DND-41 (cell line): ENCODE measurements around the gene ABCB4.
"Not testable (repeated sequence)": the region's sequence is repeated elsewhere in the genome, so short reads cannot be mapped to it uniquely, and the experiment has no call there.

Source experiments
- ATAC-seq: fragments of 200-7000 bp; cut with Tn5 transposase; 3 replicates; pipeline ENCODE4 v1.9.1; 2021; ENCODE audit warnings: low read depth; ENCODE audit not compliant: insufficient read depth
- DNase-seq: peaks from one replicate; pipeline ENCODE4 v3.0.0-alpha.2; 2020
- H2AFZ ChIP-seq: 2 replicates; pipeline ENCODE4 v1.6.0; 2012; ENCODE audit warnings: low read depth, low read length
- H3K27ac ChIP-seq: 2 replicates; pipeline ENCODE4 v1.5.1; 2012; ENCODE audit warnings: low read length, inconsistent platforms
- H3K27me3 ChIP-seq: fragments of 200-600 bp; sonication (generic); 2 replicates; pipeline ENCODE4 v1.6.0; 2012; ENCODE audit warnings: low read length, mild to moderate bottlenecking, inconsistent platforms; ENCODE audit not compliant: insufficient read depth, poor library complexity
- H3K36me3 ChIP-seq: 2 replicates; pipeline ENCODE4 v1.5.1; 2012; ENCODE audit warnings: low read length, inconsistent platforms; ENCODE audit not compliant: insufficient read depth
- H3K4me1 ChIP-seq: 2 replicates; pipeline ENCODE4 v1.5.1; 2012; ENCODE audit warnings: mild to moderate bottlenecking, low read length; ENCODE audit not compliant: insufficient read depth
- H3K4me2 ChIP-seq: 2 replicates; pipeline ENCODE4 v1.6.0; 2012; ENCODE audit warnings: mild to moderate bottlenecking, moderate library complexity, low read length, inconsistent platforms; ENCODE audit not compliant: insufficient read depth
- H3K4me3 ChIP-seq, 2 experiments: fragments of 200-600 bp in 1 of 2; shearing (Covaris generic) in 1 of 2; 2 replicates each; pipeline ENCODE4 v1.5.1; 2012 to 2016; ENCODE audit warnings: inconsistent platforms in 2 of 2, low read length in 2 of 2, mild to moderate bottlenecking in 2 of 2, low read depth in 1 of 2, moderate library complexity in 1 of 2
- H3K79me2 ChIP-seq: 2 replicates; pipeline ENCODE4 v1.6.0; 2012; ENCODE audit warnings: low read length, inconsistent platforms; ENCODE audit not compliant: insufficient read depth
- H3K9ac ChIP-seq: 2 replicates; pipeline ENCODE4 v1.6.0; 2012; ENCODE audit warnings: low read depth, mild to moderate bottlenecking, inconsistent platforms, low read length, moderate library complexity
- H3K9me3 ChIP-seq: 2 replicates; pipeline ENCODE4 v1.5.1; 2012; ENCODE audit warnings: low read length, moderate library complexity, mild to moderate bottlenecking, inconsistent platforms; ENCODE audit not compliant: insufficient read depth, severe bottlenecking
- H4K20me1 ChIP-seq: 2 replicates; pipeline ENCODE4 v1.6.0; 2012; ENCODE audit warnings: low read length; ENCODE audit not compliant: insufficient read depth
- EZH2 ChIP-seq: IDR thresholded peaks from 3 replicates; pipeline ENCODE4 v1.6.1; 2012; ENCODE audit warnings: borderline replicate concordance, low read depth, mild to moderate bottlenecking, moderate library complexity, low read length, inconsistent platforms; ENCODE audit not compliant: severe bottlenecking
- TF ChIP-seq, protein P1 (sequence below): IDR thresholded peaks from 2 replicates; pipeline ENCODE4 v1.5.1; 2012; ENCODE audit warnings: borderline replicate concordance, low read length, moderate library complexity, mild to moderate bottlenecking; ENCODE audit not compliant: poor library complexity, severe bottlenecking; ENCODE audit errors: extremely low read depth

ABCB4 gene

DNA sequence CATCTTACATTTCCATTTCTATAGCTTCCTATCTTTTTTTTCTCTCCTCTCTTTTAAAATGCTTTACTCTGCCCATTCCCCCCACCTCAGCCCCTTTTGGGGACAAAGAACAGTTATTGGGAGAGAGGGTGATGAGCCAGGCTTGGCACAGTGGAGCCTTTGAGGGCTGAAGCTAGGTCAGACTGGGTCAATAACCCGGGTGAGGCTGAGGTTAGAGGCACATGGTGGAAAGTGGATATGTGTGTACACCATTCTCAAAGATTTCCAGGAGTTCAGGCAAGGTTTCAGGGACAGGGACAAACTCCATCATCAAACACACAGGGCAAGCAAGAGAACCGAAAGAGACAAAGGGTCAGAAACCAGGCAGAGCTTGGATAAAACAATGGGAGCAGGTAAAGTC lies 11.5 kb downstream of the ABCB4 start:
- H4K20me1 ChIP-seq: no peaks in the 10 kb centered on the region

DNA sequence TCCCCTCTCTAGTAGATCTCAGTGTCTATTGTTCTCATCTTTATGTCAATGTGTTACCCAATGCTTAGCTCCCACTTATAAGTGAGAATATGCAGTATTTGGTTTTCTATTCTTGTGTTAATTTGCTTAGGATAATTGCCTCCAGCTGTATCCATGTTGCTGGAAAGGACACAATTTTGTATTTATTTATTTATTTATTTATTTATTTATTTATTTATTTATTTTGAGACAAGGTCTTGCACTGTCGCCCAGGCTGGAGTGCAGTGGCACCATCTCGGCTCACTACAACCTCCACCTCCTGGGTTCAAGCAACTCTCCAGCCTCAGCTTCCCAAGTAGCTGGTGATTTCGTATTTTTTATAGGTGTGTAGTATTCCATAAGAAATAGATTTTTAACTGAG lies 15.0 kb downstream of the ABCB4 start:
- not testable (repeated sequence) for H3K27ac ChIP-seq, H3K36me3 ChIP-seq, H3K9ac ChIP-seq, H3K27me3 ChIP-seq, H3K4me2 ChIP-seq, H3K9me3 ChIP-seq, H3K4me1 ChIP-seq, H4K20me1 ChIP-seq, ATAC-seq, H3K4me3 ChIP-seq, DNase-seq, H2AFZ ChIP-seq, H3K79me2 ChIP-seq

More for the DNA sequence above, 11.5 kb downstream of the ABCB4 start:
- H3K27ac ChIP-seq: no peak overlapping the region
- TF ChIP-seq, protein P1, sequence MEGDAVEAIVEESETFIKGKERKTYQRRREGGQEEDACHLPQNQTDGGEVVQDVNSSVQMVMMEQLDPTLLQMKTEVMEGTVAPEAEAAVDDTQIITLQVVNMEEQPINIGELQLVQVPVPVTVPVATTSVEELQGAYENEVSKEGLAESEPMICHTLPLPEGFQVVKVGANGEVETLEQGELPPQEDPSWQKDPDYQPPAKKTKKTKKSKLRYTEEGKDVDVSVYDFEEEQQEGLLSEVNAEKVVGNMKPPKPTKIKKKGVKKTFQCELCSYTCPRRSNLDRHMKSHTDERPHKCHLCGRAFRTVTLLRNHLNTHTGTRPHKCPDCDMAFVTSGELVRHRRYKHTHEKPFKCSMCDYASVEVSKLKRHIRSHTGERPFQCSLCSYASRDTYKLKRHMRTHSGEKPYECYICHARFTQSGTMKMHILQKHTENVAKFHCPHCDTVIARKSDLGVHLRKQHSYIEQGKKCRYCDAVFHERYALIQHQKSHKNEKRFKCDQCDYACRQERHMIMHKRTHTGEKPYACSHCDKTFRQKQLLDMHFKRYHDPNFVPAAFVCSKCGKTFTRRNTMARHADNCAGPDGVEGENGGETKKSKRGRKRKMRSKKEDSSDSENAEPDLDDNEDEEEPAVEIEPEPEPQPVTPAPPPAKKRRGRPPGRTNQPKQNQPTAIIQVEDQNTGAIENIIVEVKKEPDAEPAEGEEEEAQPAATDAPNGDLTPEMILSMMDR: no peak
- no peak for TF ChIP-seq EZH2
- H3K9ac ChIP-seq: no peak overlapping the region
- no peaks in the 10 kb centered on the region for H3K9me3 ChIP-seq
- no peak overlapping the region for H2AFZ ChIP-seq
- no peaks in the 10 kb centered on the region for H3K4me1 ChIP-seq
- H3K27me3 ChIP-seq: no peaks in the 10 kb centered on the region
- no peaks in the 10 kb centered on the region for H3K79me2 ChIP-seq
- H3K4me3 ChIP-seq: no peak overlapping the region
- ATAC-seq: no peak
- no peak for DNase-seq
- no peaks in the 10 kb centered on the region for H3K36me3 ChIP-seq
- no peak overlapping the region for H3K4me2 ChIP-seq

DNA sequence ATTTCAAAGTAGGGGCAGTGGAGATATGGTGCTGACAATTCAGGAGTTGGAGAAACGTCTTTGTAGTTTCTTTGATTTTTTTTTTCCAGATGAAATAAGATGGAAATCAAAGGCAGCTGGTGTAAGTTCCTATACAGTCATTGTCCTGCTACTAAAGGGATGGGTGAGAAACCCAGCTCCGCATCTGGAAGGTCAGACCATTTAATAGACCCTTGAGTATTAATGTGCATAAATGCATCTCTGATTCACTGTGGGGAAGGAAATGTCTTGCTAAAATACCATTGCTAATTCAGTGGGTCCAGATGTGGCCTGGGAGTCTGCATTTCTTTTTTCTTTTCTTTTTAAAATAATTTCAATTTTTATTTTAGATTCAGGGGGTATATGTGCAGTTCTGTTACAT lies 15.5 kb downstream of the ABCB4 start:
- no peaks in the 10 kb centered on the region for H3K9me3 ChIP-seq
- H4K20me1 ChIP-seq: no peaks in the 10 kb centered on the region
- no peaks in the 10 kb centered on the region for H3K79me2 ChIP-seq
- no peak overlapping the region for H3K9ac ChIP-seq
- ATAC-seq (no peak), DNase-seq (no peak)
- H3K4me3 ChIP-seq: no peak overlapping the region
- no peak overlapping the region for H2AFZ ChIP-seq
- H3K27ac ChIP-seq: no peak overlapping the region
- H3K4me1 ChIP-seq: no peaks in the 10 kb centered on the region
- TF ChIP-seq EZH2: no peak
- TF ChIP-seq, protein P1: no peak
- no peaks in the 10 kb centered on the region for H3K27me3 ChIP-seq
- H3K36me3 ChIP-seq: no peaks in the 10 kb centered on the region
- H3K4me2 ChIP-seq: no peak overlapping the region

GRCh38 chr7:87458148-87458547 lies 17.3 kb downstream of the ABCB4 start:
- Histone ChIP-seq H3K4me1 (no peaks in the 10 kb centered on the region), H3K9me3 (no peaks in the 10 kb centered on the region), H3K27ac (no peak overlapping the region), H3K79me2 (no peaks in the 10 kb centered on the region), H2AFZ (no peak overlapping the region), H3K36me3 (no peaks in the 10 kb centered on the region), H3K27me3 (no peaks in the 10 kb centered on the region), H3K4me3 (no peak overlapping the region), H3K4me2 (no peak overlapping the region), H4K20me1 (no peaks in the 10 kb centered on the region), H3K9ac (no peak overlapping the region)
- DNase-seq: no peak
- no peak for ATAC-seq
- no peak for TF ChIP-seq EZH2
- TF ChIP-seq, protein P1: no peak
